ENCODE data around the gene CROCC.
A peak's percentile ranks its signal among the peaks of the same experiment; 100 is the strongest.
"Not testable (repeated sequence)": the region's sequence is repeated elsewhere in the genome, so short reads cannot be mapped to it uniquely, and the experiment has no call there.

The CROCC gene

GRCh38 chr1:16895598-16896315, 26.0 kb upstream of the CROCC start, which contains the start of gene RNU1-2:
RNU1-2 (plus strand) TSS chr1:16895980.
- peak; percentile 98 for TF ChIP-seq POLR2A (IDR thresholded peaks at IDR 0.05; ENCODE audit: low read length)

GRCh38 chr1:16896316-16897055, 25.2 kb upstream of the CROCC start:
- TF ChIP-seq POLR2A (IDR thresholded peaks at IDR 0.05; ENCODE audit: low read length) = peak; percentile 92
- peak; percentile 77 to 85 for DNase-seq

More at GRCh38 chr1:16895598-16896315, 26.0 kb upstream of the CROCC start, which contains the start of gene RNU1-2:
- DNase-seq = peak; percentile 91 to 95

GRCh38 chr1:16897653-16898052, 24.1 kb upstream of the CROCC start:
- DNase-seq = not testable (repeated sequence)

GRCh38 chr1:16898298-16898697, 23.4 kb upstream of the CROCC start:
- not testable (repeated sequence) for DNase-seq

- not testable (repeated sequence) for DNase-seq
Observed at GRCh38 chr1:16899020-16899419, 22.7 kb upstream of the CROCC start.

- no peak for DNase-seq
- TF ChIP-seq POLR2A (IDR thresholded peaks at IDR 0.05; ENCODE audit: low read length) (no peak), GATA1 (IDR thresholded peaks at IDR 0.05; ENCODE audit: low read depth, low read length) (no peak)
Observed at GRCh38 chr1:16900751-16901150, 21.0 kb upstream of the CROCC start.

GRCh38 chr1:16901371-16901770, 20.4 kb upstream of the CROCC start:
- DNase-seq = not testable (repeated sequence)

GRCh38 chr1:16903054-16903453, 18.7 kb upstream of the CROCC start:
- DNase-seq = peak in 1 of 2 experiments; percentile 41
- TF ChIP-seq GATA1 (IDR thresholded peaks at IDR 0.05; ENCODE audit: low read depth, low read length) (no peak), POLR2A (IDR thresholded peaks at IDR 0.05; ENCODE audit: low read length) (no peak)

- TF ChIP-seq POLR2A (IDR thresholded peaks at IDR 0.05; ENCODE audit: low read length) = no peak
- no peak for TF ChIP-seq GATA1 (IDR thresholded peaks at IDR 0.05; ENCODE audit: low read depth, low read length)
- no peak for DNase-seq
Observed at GRCh38 chr1:16903458-16903796, 18.3 kb upstream of the CROCC start.

- TF ChIP-seq POLR2A (IDR thresholded peaks at IDR 0.05; ENCODE audit: low read length) (no peak), GATA1 (IDR thresholded peaks at IDR 0.05; ENCODE audit: low read depth, low read length) (no peak)
- peak; percentile 97 for DNase-seq
Observed at GRCh38 chr1:16904560-16905109, 17.1 kb upstream of the CROCC start.

GRCh38 chr1:16905110-16905867, 16.4 kb upstream of the CROCC start:
- TF ChIP-seq GATA1 (IDR thresholded peaks at IDR 0.05; ENCODE audit: low read depth, low read length) = peak; percentile 26
- peak; percentile 100 for TF ChIP-seq POLR2A (IDR thresholded peaks at IDR 0.05; ENCODE audit: low read length)
- peak in 1 of 2 experiments; percentile 94 for DNase-seq

- TF ChIP-seq GATA1 (IDR thresholded peaks at IDR 0.05; ENCODE audit: low read depth, low read length) = no peak
- TF ChIP-seq POLR2A (IDR thresholded peaks at IDR 0.05; ENCODE audit: low read length) = no peak
- no peak for DNase-seq
Observed at GRCh38 chr1:16905868-16906702, 15.6 kb upstream of the CROCC start.

- TF ChIP-seq POLR2A (IDR thresholded peaks at IDR 0.05; ENCODE audit: low read length) (no peak), GATA1 (IDR thresholded peaks at IDR 0.05; ENCODE audit: low read depth, low read length) (no peak)
- no peak for DNase-seq
Observed at GRCh38 chr1:16906873-16907272, 14.9 kb upstream of the CROCC start.

All from erythroblast (primary cell).